ELR (cell line): ENCODE measurements around the gene EIF4G3.
"Not testable (repeated sequence)": the region's sequence is repeated elsewhere in the genome, so short reads cannot be mapped to it uniquely, and the experiment has no call there.

Experiments used
- DNase-seq: peaks from one replicate; pipeline ENCODE4 v3.0.0-alpha.2; 2015; ENCODE audit warnings: low read depth

Gene EIF4G3

GRCh38 chr1:20948101-20948500 is 228.6 kb downstream of the EIF4G3 start:
- DNase-seq = no peak

DNA sequence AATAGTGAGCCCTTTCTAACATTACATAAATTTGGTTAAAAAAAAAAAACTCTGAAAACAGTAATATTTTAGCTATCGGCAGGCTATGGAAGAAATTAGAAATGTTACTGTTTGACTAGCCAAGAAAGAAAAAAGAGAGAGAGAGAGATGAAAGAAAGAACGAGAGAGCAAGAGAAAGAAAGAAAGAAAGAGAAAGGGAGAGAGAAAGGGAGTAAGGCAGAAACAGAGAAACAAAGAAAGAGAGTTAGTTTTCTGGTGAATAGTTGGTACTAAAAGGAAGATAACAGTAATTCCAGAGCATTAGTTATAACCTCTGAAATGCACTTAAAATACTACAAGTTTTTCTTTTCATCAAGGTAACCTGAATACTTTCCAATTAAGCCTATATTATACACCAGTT is 229.3 kb downstream of the EIF4G3 start:
- DNase-seq = no peak

- no peak for DNase-seq
Measured at GRCh38 chr1:20936621-20937020, 240.1 kb downstream of the EIF4G3 start.

- DNase-seq = no peak
Measured at GRCh38 chr1:20936216-20936615, 240.5 kb downstream of the EIF4G3 start.

GRCh38 chr1:20935717-20936116 is 241.0 kb downstream of the EIF4G3 start:
- no peak for DNase-seq

GRCh38 chr1:20932437-20932977 is 244.2 kb downstream of the EIF4G3 start:
- no peak for DNase-seq

- DNase-seq = no peak
Measured at GRCh38 chr1:20931930-20932436, 244.7 kb downstream of the EIF4G3 start.

- no peak for DNase-seq
Measured at GRCh38 chr1:20930427-20930826, 246.3 kb downstream of the EIF4G3 start.

DNA sequence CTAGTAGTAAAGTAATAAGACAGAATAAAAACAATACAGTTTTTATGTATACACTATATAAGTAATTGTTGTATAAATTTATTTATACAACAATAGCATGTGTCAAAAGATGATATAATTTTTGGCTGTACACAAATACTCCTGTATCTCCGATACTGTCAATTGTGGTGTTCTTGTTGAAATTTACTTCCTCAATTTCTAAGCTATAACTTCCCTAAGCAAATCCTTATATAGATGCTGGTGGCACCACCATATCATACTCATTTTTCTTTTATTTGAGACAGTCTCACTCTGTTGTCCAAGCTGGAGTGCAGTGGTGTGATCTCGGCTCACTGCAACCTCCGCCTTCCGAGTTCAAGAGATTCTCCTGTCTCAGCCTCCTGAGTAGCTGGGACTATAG is 248.6 kb downstream of the EIF4G3 start:
- no peak for DNase-seq

DNA sequence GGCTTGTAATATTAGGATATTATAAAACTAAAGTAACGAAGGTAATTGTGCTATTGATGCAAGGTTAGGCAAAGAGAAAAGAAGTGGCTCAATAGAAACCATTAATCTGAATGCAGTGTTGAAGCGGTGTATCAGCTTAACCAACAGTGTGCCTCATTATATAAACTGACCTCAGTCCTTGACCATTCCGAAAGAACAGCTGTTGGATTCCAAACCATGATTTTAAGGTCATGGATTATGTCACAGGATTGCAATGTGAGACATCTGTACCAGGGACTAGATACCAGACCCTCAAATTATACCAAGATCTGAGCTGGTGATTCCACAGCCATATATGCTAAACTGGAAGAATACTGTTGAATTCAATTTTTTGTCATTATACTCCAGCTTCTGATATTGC is 255.4 kb downstream of the EIF4G3 start:
- DNase-seq = no peak

GRCh38 chr1:20913242-20913641 is 263.5 kb downstream of the EIF4G3 start:
- DNase-seq = no peak

DNA sequence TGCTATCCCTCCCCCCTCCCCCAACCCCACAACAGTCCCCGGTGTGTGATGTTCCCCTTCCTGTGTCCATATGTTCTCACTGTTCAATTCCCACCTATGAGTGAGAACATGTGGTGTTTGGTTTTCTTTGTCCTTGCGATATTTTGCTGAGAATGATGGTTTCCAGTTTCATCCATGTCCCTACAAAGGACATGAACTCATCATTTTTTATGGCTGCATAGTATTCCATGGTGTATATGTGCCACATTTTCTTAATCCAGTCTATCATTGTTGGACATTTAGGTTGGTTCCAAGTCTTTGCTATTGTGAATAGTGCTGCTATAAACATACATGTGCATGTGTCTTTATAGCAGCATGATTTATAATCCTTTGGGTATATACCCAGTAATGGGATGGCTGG is 269.2 kb downstream of the EIF4G3 start:
- not testable (repeated sequence) for DNase-seq

DNA sequence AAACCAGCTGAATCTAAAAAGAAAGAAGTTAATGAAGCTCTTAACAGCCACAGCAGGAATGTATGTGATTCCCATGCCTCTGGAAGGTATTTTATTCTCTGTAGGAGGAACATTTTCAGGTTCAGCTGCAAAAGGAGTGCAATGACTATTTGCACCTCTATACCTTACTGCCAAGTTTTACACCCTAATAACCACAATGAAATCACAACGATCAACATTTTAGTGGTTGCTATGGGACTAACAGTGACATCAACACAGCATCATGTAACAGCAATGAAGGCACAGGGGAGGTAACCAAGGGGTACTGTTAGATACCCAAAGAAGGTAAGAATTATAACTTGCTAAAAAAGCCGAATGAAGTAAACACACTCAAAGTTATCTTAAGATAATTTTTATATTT is 273.3 kb downstream of the EIF4G3 start:
- no peak for DNase-seq

DNA sequence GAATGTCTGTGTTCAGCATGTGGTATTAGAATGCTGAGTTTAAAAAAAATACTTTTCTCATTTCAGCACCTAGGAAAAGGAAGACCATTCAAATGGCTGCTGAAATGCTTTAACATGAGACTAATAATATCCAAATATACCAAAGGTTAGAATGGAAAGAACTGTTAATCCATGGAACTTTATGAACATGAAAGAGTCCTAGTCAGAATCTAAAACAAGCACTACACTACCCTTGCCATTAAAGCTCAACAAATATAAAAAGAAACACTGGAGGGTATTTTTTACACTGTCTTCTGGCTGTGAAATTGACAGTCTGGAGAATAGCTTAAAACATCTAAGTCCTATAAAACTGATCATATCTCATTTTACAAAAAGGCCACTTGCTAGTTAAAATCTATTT is 276.6 kb downstream of the EIF4G3 start:
- DNase-seq = no peak

DNA sequence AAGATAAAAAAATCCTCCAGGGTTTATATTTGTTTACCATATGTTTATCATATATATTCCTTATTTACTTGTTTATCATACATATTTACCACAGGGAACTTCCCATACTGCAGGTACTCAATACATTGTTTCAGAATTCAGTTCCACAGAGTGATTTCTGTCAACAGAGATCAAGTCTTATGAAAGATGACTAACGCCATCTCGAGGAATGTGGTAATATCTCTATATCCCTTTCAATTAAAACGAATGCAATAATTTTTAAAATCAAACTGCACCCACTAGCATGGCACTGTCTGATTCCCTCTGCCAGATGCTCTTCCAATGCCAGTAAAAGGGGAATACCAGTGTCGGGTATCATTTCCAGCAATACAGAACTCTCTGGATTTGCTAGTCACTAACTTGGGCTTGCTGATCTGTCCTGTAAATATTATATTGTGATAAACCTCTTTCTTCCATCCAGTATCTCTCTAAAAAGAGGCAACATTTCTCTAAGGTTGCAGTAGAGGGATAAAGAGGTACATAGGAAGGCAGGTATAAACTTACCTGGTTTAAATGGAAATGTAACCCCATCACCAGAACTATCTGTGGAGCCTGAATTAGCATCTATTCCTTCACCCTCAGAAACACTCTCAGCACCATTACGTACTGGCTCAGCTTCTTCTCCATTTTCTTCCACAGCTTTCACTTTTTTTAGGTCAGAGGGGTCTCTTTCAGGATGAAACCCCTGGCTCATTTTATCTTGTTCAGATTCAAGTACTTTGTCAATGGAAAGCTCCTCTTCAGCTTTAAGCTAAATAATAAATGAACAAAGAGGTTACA is 277.3 kb downstream of the EIF4G3 start:
- no peak for DNase-seq

DNA sequence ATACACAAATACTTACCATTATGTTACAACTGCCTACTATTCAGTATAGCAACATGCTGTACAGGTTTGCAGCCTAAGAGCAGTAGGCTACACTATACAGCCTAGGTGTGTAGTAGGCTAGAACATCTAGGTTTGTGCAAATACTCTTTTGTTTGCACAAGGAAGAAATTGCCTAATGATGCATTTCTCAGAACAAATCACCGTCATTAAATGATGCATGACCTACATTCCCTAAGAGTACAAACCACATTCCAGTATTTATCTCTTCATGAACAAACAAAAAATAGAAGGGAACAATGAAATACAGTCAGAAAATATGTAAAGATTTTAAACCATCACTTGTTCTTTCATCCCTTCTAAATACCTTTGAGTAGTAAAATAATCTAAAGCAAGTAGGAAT is 279.9 kb downstream of the EIF4G3 start:
- no peak for DNase-seq

DNA sequence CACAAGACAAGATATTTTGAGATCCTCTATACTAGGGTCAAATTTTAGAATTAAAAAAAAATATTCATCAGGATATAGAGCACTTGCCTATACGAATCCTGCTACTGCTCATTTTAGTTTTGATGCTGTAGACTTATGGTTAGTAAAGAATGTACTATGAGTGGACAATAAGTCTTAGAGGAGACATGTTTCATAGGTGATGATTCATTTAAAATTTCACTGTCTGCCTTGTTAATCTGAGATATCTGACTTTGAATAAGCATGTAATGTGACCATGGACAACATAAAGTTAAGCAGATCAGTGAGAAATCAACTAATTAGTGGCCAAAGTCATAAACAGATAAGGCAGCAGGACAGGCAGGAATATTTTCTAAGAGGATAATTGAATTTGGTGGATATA is 282.8 kb downstream of the EIF4G3 start:
- peak; percentile 5 for DNase-seq

DNA sequence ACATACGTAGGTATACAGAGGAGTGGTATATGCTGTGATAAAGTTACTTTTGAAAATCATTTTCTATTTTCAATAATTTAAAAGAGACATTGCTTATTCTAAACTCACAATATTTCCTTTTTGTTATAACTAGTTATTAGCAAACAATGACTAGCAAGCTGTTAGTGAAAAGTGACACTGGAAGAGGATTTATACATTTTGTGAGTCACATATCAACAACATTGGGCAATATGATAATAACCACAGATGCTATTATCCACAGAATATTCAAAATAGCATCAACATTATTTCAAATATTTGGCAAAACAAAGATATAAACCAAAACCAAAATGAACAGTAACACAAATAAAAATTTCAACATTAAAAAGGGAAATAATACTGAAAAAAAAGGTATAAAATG is 285.6 kb downstream of the EIF4G3 start:
- peak; percentile 13 for DNase-seq

DNA sequence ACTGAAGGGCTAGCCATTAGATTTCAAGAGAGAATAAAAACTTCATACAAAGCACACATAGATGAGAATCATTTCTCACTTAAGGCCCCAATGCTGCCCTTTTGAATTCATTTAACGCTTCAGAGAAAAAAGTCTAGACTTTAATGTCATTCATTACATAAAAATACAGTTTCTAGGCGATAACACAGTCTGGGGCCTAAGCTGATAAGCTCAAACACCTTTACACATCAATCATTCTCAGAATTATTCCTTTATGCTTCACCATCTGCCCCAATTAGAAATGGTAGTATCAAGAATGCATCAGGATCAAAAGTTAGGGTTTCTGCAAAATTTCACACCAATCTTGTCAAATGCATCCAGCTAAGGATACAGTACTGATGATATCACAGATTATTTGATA is 289.5 kb downstream of the EIF4G3 start:
- no peak for DNase-seq

- no peak for DNase-seq
Measured at GRCh38 chr1:20885121-20885520, 291.6 kb downstream of the EIF4G3 start.

GRCh38 chr1:20884513-20884912 is 292.2 kb downstream of the EIF4G3 start:
- DNase-seq = no peak

GRCh38 chr1:20883766-20884165 is 292.9 kb downstream of the EIF4G3 start:
- no peak for DNase-seq

DNA sequence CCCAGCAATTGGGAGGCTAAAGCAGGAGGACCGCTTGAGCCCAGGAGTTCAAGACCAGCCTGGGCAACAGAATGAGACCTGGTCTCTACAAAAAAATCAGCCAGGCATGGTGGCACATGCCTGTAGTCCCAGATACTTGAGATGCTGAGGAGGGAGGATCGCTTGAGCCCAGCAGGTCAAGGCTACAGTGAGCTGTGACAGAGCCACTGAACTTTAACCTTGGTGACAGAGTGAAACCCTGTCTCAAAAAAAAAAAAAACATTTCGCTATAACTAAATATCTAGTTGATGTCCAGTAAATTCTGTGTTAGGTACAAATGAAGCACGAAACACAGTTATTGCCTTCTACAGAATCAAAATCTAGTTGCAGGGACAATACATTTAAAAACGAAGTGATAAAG is 293.9 kb downstream of the EIF4G3 start:
- DNase-seq = no peak

- no peak for DNase-seq
Measured at GRCh38 chr1:20878799-20879198, 297.9 kb downstream of the EIF4G3 start.
